ENCODE data around the gene LAMA2. TPM values are rescaled to one million over a fixed set of nuclear protein-coding genes. Genes with fewer than 3 reads are reported as not detected.

LAMA2 gene
- total RNA-seq, 1 donor from 2014 or later: 0.47 TPM

GRCh38 chr6:129331450-129332138, 448.7 kb downstream of the LAMA2 start:
- Mint-ChIP-seq H3K9me3 (no peaks in the 10 kb centered on the region), H3K4me1 (no peaks in the 10 kb centered on the region), H3K4me3 (no peak overlapping the region), H3K36me3 (ENCODE audit: low read depth) (no peaks in the 10 kb centered on the region), H3K27ac (ENCODE audit: unreplicated experiment) (no peak overlapping the region), H3K27me3 (ENCODE audit: low read depth) (no peaks in the 10 kb centered on the region)
- no peak for DNase-seq (ENCODE audit: low read depth, low spot score)
- no peak for TF ChIP-seq CTCF (conservative IDR thresholded peaks at IDR 0.05)

GRCh38 chr6:129335792-129336191, 452.9 kb downstream of the LAMA2 start:
- no peaks in the 10 kb centered on the region for H3K36me3 Mint-ChIP-seq (ENCODE audit: low read depth)
- H3K27me3 Mint-ChIP-seq (ENCODE audit: low read depth): no peaks in the 10 kb centered on the region
- H3K4me3 Mint-ChIP-seq: no peak overlapping the region
- DNase-seq (ENCODE audit: low read depth, low spot score): no peak
- H3K9me3 Mint-ChIP-seq: peaks cover 3% of the 10 kb centered on the region
- TF ChIP-seq CTCF (conservative IDR thresholded peaks at IDR 0.05): no peak
- no peak overlapping the region for H3K27ac Mint-ChIP-seq (ENCODE audit: unreplicated experiment)
- H3K4me1 Mint-ChIP-seq: no peaks in the 10 kb centered on the region

GRCh38 chr6:129338683-129339082, 455.7 kb downstream of the LAMA2 start:
- Mint-ChIP-seq H3K27ac (ENCODE audit: unreplicated experiment) (no peak overlapping the region), H3K4me3 (no peak overlapping the region), H3K36me3 (ENCODE audit: low read depth) (no peaks in the 10 kb centered on the region)

GRCh38 chr6:129340983-129341382, 458.0 kb downstream of the LAMA2 start:
- no peak for TF ChIP-seq CTCF (conservative IDR thresholded peaks at IDR 0.05)
- Mint-ChIP-seq H3K9me3 (peaks cover 3% of the 10 kb centered on the region), H3K4me3 (no peak overlapping the region), H3K27ac (ENCODE audit: unreplicated experiment) (no peak overlapping the region), H3K4me1 (no peaks in the 10 kb centered on the region), H3K27me3 (ENCODE audit: low read depth) (no peaks in the 10 kb centered on the region), H3K36me3 (ENCODE audit: low read depth) (no peaks in the 10 kb centered on the region)
- no peak for DNase-seq (ENCODE audit: low read depth, low spot score)

More at GRCh38 chr6:129338683-129339082, 455.7 kb downstream of the LAMA2 start:
- Mint-ChIP-seq H3K4me1 (no peaks in the 10 kb centered on the region), H3K9me3 (peaks cover 3% of the 10 kb centered on the region), H3K27me3 (ENCODE audit: low read depth) (no peaks in the 10 kb centered on the region)
- no peak for DNase-seq (ENCODE audit: low read depth, low spot score)
- TF ChIP-seq CTCF (conservative IDR thresholded peaks at IDR 0.05): no peak

GRCh38 chr6:129342243-129342642, 459.3 kb downstream of the LAMA2 start:
- Mint-ChIP-seq H3K4me3 (no peak overlapping the region), H3K9me3 (peaks cover 3% of the 10 kb centered on the region), H3K4me1 (no peaks in the 10 kb centered on the region), H3K36me3 (ENCODE audit: low read depth) (no peaks in the 10 kb centered on the region), H3K27ac (ENCODE audit: unreplicated experiment) (no peak overlapping the region), H3K27me3 (ENCODE audit: low read depth) (no peaks in the 10 kb centered on the region)
- TF ChIP-seq CTCF (conservative IDR thresholded peaks at IDR 0.05): no peak
- DNase-seq (ENCODE audit: low read depth, low spot score): no peak
